ENCODE measurements around the gene CHCHD3. TPM values are rescaled to one million over a fixed set of nuclear protein-coding genes. Genes with fewer than 3 reads are reported as not detected.

Gene CHCHD3
- total and polyA plus RNA-seq, 2 donors (not counting 1 experiment from before 2014, with no cell fraction given) = 80.8 to 94.0 TPM

- Histone ChIP-seq H4K20me1 (ENCODE audit: control insufficient read depth, extremely low read depth, insufficient read depth, low read length) (no peaks in the 10 kb centered on the region), H2AFZ (ENCODE audit: low read length) (no peak overlapping the region), H3K9ac (ENCODE audit: insufficient read depth, low read length) (no peak overlapping the region), H3K4me1 (ENCODE audit: control insufficient read depth, extremely low read depth, insufficient read depth, low read length) (no peaks in the 10 kb centered on the region), H3K79me2 (ENCODE audit: control insufficient read depth, insufficient read depth, low read length) (peaks cover 60% of the 10 kb centered on the region), H3K4me2 (ENCODE audit: extremely low read depth, insufficient read depth, low read length) (no peak overlapping the region), H3K27ac (ENCODE audit: insufficient read depth, low read length) (no peak overlapping the region), H3K9me3 (ENCODE audit: control insufficient read depth, insufficient read depth, low read depth, low read length) (no peaks in the 10 kb centered on the region), H3K4me3 (replicated peaks in 1 of 4; ENCODE audit: control extremely low read depth in 1 of 4, insufficient read depth in 1 of 4, low read depth in 3 of 4, low read length in 4 of 4) (no peak overlapping the region), H3K27me3 (ENCODE audit: control insufficient read depth, insufficient read depth, low read length) (no peaks in the 10 kb centered on the region), H3K36me3 (ENCODE audit: control insufficient read depth, insufficient read depth, low read length) (no peaks in the 10 kb centered on the region)
- DNase-seq (ENCODE audit: low read depth in 2 of 2) = no peak
- TF ChIP-seq CTCF (conservative IDR thresholded peaks at IDR 0.05 in 1 of 2, IDR thresholded peaks at IDR 0.05 in 1 of 2; ENCODE audit: low read depth in 1 of 2, low read length in 2 of 2) (no peak), EZH2 (IDR thresholded peaks at IDR 0.05; ENCODE audit: low read length, missing control alignments) (no peak)
These were observed 2.6 kb downstream of the CHCHD3 start for GRCh38 chr7:133079296-133079695.

- peaks cover 71% of the 10 kb centered on the region for H3K79me2 ChIP-seq (ENCODE audit: control insufficient read depth, insufficient read depth, low read length)
- DNase-seq (ENCODE audit: low read depth in 2 of 2) = no peak
- H3K27ac ChIP-seq (ENCODE audit: insufficient read depth, low read length) = no peak overlapping the region
- no peak overlapping the region for H3K4me2 ChIP-seq (ENCODE audit: extremely low read depth, insufficient read depth, low read length)
- H3K4me1 ChIP-seq (ENCODE audit: control insufficient read depth, extremely low read depth, insufficient read depth, low read length) = no peaks in the 10 kb centered on the region
- no peak overlapping the region for H2AFZ ChIP-seq (ENCODE audit: low read length)
- H3K9me3 ChIP-seq (ENCODE audit: control insufficient read depth, insufficient read depth, low read depth, low read length) = no peaks in the 10 kb centered on the region
- no peaks in the 10 kb centered on the region for H3K27me3 ChIP-seq (ENCODE audit: control insufficient read depth, insufficient read depth, low read length)
- no peaks in the 10 kb centered on the region for H3K36me3 ChIP-seq (ENCODE audit: control insufficient read depth, insufficient read depth, low read length)
- no peak overlapping the region for H3K4me3 ChIP-seq (replicated peaks in 1 of 4; ENCODE audit: control extremely low read depth in 1 of 4, insufficient read depth in 1 of 4, low read depth in 3 of 4, low read length in 4 of 4)
- no peaks in the 10 kb centered on the region for H4K20me1 ChIP-seq (ENCODE audit: control insufficient read depth, extremely low read depth, insufficient read depth, low read length)
- TF ChIP-seq CTCF (conservative IDR thresholded peaks at IDR 0.05 in 1 of 2, IDR thresholded peaks at IDR 0.05 in 1 of 2; ENCODE audit: low read depth in 1 of 2, low read length in 2 of 2) (no peak), EZH2 (IDR thresholded peaks at IDR 0.05; ENCODE audit: low read length, missing control alignments) (no peak)
- H3K9ac ChIP-seq (ENCODE audit: insufficient read depth, low read length) = no peak overlapping the region
These were observed 4.5 kb downstream of the CHCHD3 start for GRCh38 chr7:133077394-133077793.

GRCh38 chr7:133076142-133076541 is 5.7 kb downstream of the CHCHD3 start:
- no peaks in the 10 kb centered on the region for H3K4me1 ChIP-seq (ENCODE audit: control insufficient read depth, extremely low read depth, insufficient read depth, low read length)
- H3K36me3 ChIP-seq (ENCODE audit: control insufficient read depth, insufficient read depth, low read length) = no peaks in the 10 kb centered on the region
- no peaks in the 10 kb centered on the region for H3K9me3 ChIP-seq (ENCODE audit: control insufficient read depth, insufficient read depth, low read depth, low read length)
- no peak overlapping the region for H2AFZ ChIP-seq (ENCODE audit: low read length)
- no peak overlapping the region for H3K27ac ChIP-seq (ENCODE audit: insufficient read depth, low read length)
- DNase-seq (ENCODE audit: low read depth in 2 of 2) = no peak
- H3K4me2 ChIP-seq (ENCODE audit: extremely low read depth, insufficient read depth, low read length) = no peak overlapping the region
- H4K20me1 ChIP-seq (ENCODE audit: control insufficient read depth, extremely low read depth, insufficient read depth, low read length) = no peaks in the 10 kb centered on the region
- H3K27me3 ChIP-seq (ENCODE audit: control insufficient read depth, insufficient read depth, low read length) = no peaks in the 10 kb centered on the region
- no peak for TF ChIP-seq CTCF (conservative IDR thresholded peaks at IDR 0.05 in 1 of 2, IDR thresholded peaks at IDR 0.05 in 1 of 2; ENCODE audit: low read depth in 1 of 2, low read length in 2 of 2)
- no peak for TF ChIP-seq EZH2 (IDR thresholded peaks at IDR 0.05; ENCODE audit: low read length, missing control alignments)
- peaks cover 70% of the 10 kb centered on the region for H3K79me2 ChIP-seq (ENCODE audit: control insufficient read depth, insufficient read depth, low read length)
- no peak overlapping the region for H3K4me3 ChIP-seq (replicated peaks in 1 of 4; ENCODE audit: control extremely low read depth in 1 of 4, insufficient read depth in 1 of 4, low read depth in 3 of 4, low read length in 4 of 4)
- H3K9ac ChIP-seq (ENCODE audit: insufficient read depth, low read length) = no peak overlapping the region
